Mucosa of descending colon (tissue), 3 donors: Measurements from ENCODE around the gene SMARCB1. TPM values are rescaled to one million over a fixed set of nuclear protein-coding genes. Genes with fewer than 3 reads are reported as not detected.

Source experiments
- ATAC-seq: fragments of 200-7000 bp; cut with Tn5 transposase; one replicate; pipeline ENCODE4 v1.9.1; 2020; ENCODE audit warnings: mild to moderate bottlenecking, moderate library complexity
- DNase-seq, 3 donors: peaks; one replicate each; pipeline ENCODE4 v3.0.0-alpha.2; 2020
- H3K36me3 ChIP-seq: fragments of 200-600 bp; one replicate; pipeline ENCODE4 v1.8.0; 2021; ENCODE audit warnings: low read depth, mild to moderate bottlenecking
- H3K4me1 ChIP-seq: fragments of 200-600 bp; one replicate; pipeline ENCODE4 v1.8.0; 2021; ENCODE audit warnings: low read depth, mild to moderate bottlenecking
- H3K4me3 ChIP-seq: fragments of 200-600 bp; one replicate; pipeline ENCODE4 v1.8.0; 2021; ENCODE audit warnings: mild to moderate bottlenecking
- H3K9me3 ChIP-seq: fragments of 200-600 bp; one replicate; pipeline ENCODE4 v1.8.0; 2021; ENCODE audit warnings: mild to moderate bottlenecking
- intact Hi-C, 2 donors: fragments of 100-400 bp; cut with DNase I in 1 of 2; cut with micrococcal nuclease in 1 of 2; formaldehyde crosslinking; loops; one replicate each; pipeline versions ENCODE4 v1.11.0 to v1.11.1; 2022; cut with DNase I, micrococcal nuclease
- total RNA-seq, 3 donors: library from RNA; stranded (reverse); fragmentation: NEBNext Ultra II Directional in 2 of 3; extraction: Animal tissue kit (Norgen Biotek cat#: 25700) in 2 of 3; gene quantifications; one replicate each; pipeline versions ENCODE4 v1.2.1 to v1.2.4, GENCODE V29; 2021 to 2023
- TF ChIP-seq, protein P1 (sequence below): fragments of 200-600 bp; IDR thresholded peaks from one replicate; pipeline ENCODE4 v1.8.0; 2022; ENCODE audit warnings: antibody characterized with exemption, mild to moderate bottlenecking
- donor health status: DM: no; HTN: no; CAD: no; lungs with moderate emphysema.
- donor health status: DM: no; HTN: no; CAD: no.
- donor health status: DM: no; HTN: yes; CAD: no.

The SMARCB1 gene
- total RNA-seq, 3 donors from 2014 or later, result 60.1 to 85.1 (median 69.3) TPM

DNA sequence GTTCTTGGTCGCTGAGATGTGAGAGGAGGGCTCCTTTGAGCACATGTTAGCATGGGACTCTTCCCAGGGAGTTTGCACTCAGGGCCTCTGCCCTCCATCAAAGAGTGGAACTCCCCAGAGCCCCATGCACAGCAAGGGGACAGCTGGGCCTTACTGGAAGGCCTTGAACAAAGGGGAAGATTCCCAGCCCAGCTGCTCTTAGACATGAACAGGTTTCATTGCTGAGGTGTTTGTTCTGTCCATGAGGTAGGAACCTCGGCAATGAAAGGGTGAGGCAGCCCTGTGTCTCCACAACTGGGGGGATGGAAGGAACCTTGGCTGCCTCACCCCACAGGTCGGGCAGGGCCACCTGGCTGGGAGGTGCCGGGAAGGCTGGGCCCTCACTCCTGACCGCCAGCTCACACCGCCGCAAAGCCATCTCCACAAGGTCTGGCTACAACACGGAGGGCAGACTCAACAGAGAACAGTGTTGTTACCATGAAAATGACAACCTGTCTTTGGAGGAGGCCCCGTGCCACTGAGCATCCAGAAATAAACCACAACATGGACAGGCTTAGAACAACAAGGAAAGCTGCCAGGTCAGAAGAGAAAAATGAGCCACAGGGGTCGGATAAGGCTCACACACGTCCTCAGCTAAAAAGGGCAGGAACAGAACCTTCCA is 48.8 kb downstream of the SMARCB1 start:
- no peaks in the 10 kb centered on the region for H3K9me3 ChIP-seq
- DNase-seq, result peak in 2 of 3 donors; percentile 23 to 36
- H3K4me3 ChIP-seq, result no peak overlapping the region
- TF ChIP-seq, protein P1, sequence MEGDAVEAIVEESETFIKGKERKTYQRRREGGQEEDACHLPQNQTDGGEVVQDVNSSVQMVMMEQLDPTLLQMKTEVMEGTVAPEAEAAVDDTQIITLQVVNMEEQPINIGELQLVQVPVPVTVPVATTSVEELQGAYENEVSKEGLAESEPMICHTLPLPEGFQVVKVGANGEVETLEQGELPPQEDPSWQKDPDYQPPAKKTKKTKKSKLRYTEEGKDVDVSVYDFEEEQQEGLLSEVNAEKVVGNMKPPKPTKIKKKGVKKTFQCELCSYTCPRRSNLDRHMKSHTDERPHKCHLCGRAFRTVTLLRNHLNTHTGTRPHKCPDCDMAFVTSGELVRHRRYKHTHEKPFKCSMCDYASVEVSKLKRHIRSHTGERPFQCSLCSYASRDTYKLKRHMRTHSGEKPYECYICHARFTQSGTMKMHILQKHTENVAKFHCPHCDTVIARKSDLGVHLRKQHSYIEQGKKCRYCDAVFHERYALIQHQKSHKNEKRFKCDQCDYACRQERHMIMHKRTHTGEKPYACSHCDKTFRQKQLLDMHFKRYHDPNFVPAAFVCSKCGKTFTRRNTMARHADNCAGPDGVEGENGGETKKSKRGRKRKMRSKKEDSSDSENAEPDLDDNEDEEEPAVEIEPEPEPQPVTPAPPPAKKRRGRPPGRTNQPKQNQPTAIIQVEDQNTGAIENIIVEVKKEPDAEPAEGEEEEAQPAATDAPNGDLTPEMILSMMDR, result no peak
- H3K36me3 ChIP-seq, result peaks cover 3% of the 10 kb centered on the region
- intact Hi-C loops, result no loop called here
- H3K4me1 ChIP-seq, result peaks cover 13% of the 10 kb centered on the region
- no peak for ATAC-seq

DNA sequence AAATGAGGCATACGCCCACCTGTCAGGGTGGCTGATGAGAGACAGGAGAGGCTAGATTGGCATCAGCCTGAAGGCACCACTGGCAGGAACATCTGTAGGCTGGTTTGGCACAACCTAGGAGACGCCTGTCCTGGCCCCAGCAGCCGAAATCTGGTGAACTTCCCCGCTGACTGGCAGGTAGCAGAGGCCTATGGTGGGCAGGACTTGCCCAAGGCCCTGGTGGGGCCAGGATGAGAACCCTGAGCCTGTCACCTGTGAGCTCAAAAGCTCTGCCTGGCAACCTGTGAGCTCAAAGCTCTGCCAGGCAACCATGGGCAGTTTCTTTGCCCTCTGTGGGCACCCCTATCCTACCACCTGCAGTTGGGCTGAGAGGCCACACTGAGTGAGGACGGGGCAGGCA is 49.5 kb downstream of the SMARCB1 start:
- ATAC-seq, result no peak
- Histone ChIP-seq H3K9me3 (no peaks in the 10 kb centered on the region), H3K36me3 (peaks cover 3% of the 10 kb centered on the region), H3K4me1 (peaks cover 13% of the 10 kb centered on the region), H3K4me3 (no peak overlapping the region)
- intact Hi-C loops, result no loop called here
- TF ChIP-seq, protein P1, result no peak
- peak in 2 of 3 donors; percentile 21 to 49 for DNase-seq

DNA sequence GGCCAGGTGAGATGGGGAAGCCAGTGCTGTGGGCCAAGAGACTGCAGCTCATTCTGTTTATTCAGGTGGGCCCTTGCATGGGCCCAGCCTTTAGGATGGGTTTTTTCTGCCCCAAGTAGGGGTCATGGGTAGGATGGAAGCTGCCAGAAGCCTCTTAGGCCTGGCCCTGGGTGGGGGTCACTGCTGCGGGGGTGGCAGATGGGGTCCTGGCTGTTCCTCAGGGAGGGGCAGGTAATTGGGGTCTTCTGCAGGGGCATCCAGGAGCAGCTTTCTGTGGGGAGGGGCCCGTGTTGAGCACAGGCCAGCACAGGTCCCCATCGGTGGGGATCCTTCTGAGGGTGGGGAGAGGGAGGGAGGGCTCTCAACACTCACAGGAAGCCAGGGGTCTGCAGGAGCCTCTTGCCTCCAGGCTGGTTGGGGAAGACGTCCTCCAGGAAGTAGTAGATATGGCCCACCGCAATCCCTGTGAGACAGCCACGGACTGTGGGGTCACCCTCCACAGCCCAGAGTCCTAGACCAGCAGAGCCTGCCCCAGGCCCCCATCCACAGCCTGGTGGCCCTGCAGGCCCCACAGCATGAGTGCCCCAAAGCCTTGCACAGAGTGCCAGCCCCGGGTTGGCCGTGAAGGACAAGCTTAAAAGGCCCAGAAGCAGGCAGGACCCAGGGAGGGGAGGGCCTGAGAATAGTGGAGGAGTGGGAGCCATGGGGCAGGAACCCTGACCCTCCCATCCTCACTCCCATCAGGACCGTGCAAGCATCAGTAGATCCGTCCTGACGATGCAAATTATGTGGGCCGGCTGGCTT is 50.1 kb downstream of the SMARCB1 start:
- DNase-seq (peak in 2 of 3 donors; percentile 30 to 48), ATAC-seq (no peak)
- no peak overlapping the region for H3K4me3 ChIP-seq
- TF ChIP-seq, protein P1, result no peak
- no peaks in the 10 kb centered on the region for H3K9me3 ChIP-seq
- intact Hi-C loops, result no loop called here
- peaks cover 3% of the 10 kb centered on the region for H3K36me3 ChIP-seq
- H3K4me1 ChIP-seq, result peaks cover 13% of the 10 kb centered on the region

DNA sequence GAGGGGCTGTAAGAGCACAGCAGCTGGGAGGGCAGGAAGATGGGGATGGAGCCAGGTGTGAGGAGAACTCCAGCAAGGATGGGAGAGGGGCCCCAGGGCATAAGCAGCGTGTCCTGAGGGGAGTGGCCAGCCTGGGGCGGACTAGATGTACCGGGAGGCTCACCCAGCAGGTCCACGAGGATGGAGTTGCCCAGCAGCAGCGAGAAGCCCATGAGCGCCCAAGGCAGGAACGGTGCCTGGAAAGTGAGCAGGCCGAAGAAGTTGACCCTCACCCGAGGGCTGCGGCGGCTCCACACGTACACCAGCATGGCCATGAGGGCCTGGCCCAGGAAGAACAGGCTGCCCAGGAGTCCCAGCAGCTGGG is 50.7 kb downstream of the SMARCB1 start:
- intact Hi-C loops, result no loop called here
- no peak for ATAC-seq
- Histone ChIP-seq H3K4me3 (no peak overlapping the region), H3K36me3 (peaks cover 3% of the 10 kb centered on the region), H3K9me3 (no peaks in the 10 kb centered on the region), H3K4me1 (peaks cover 13% of the 10 kb centered on the region)
- TF ChIP-seq, protein P1, result no peak
- peak in 2 of 3 donors; percentile 38 to 55 for DNase-seq

DNA sequence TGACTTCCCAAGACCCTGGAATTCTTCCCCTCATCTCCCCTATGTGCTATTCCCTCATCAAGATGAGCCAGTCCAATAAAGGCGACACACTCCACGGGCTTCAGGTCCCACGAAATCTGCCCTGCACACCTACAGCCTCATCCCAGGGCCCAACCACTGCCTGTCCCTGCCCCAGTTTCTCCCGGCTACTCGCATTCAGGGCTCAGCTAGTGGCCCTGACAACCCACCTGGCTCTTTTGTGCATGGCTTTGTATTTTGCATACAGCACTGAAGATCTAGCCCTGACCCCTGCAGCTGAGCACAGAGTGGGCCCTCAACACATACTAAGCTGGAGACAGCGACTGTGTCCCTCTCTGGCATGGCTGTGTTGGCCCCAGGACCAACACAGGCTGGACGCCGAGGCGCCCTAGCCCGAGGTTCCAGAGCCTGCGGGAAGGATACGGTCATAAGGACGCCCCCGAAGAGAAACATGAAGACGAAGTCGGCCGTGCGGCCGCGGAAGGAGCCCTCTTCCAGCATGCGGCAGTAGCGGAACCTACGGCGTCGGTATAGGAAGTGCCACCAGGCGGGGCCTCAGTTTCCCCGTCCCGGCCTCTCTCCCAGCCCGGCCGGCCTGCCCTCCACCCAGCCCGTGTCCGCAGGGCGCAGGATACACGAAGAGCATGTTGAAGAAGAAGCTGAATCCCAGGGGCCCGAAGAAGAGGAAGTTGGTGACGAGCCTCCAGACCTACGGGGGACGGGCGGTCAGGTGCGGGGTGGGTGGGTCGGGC is 51.3 kb downstream of the SMARCB1 start:
- intact Hi-C loops, result no loop called here
- TF ChIP-seq, protein P1, result no peak
- Histone ChIP-seq H3K4me1 (peaks cover 13% of the 10 kb centered on the region), H3K4me3 (no peak overlapping the region), H3K9me3 (no peaks in the 10 kb centered on the region), H3K36me3 (peaks cover 3% of the 10 kb centered on the region)
- ATAC-seq (peak; percentile 1), DNase-seq (peak in 1 of 3 donors; percentile 33)
